Spinal cord (tissue), 10 donors: ENCODE results near the gene CKMT1B. TPM values are rescaled to one million over a fixed set of nuclear protein-coding genes. Genes with fewer than 3 reads are reported as not detected.
"Not testable (repeated sequence)": the region's sequence is repeated elsewhere in the genome, so short reads cannot be mapped to it uniquely, and the experiment has no call there.

Experiments
- DNase-seq, 6 donors: peaks; one replicate each; pipeline versions ENCODE4 v3.0.0 to v3.0.0-alpha.2; 2013 to 2015; ENCODE audit warnings: low spot score in 6 of 6, low read depth in 4 of 6
- H3K27ac ChIP-seq: one replicate; pipeline ENCODE4 v1.5.1; 2013; ENCODE audit warnings: low read depth, low read length, control low read depth
- H3K27me3 ChIP-seq: one replicate; pipeline ENCODE4 v1.6.1; 2013; ENCODE audit warnings: low read length; ENCODE audit not compliant: control insufficient read depth, insufficient read depth
- H3K36me3 ChIP-seq: one replicate; pipeline ENCODE4 v1.6.1; 2013; ENCODE audit warnings: low read length; ENCODE audit not compliant: control insufficient read depth, insufficient read depth
- H3K4me1 ChIP-seq: one replicate; pipeline ENCODE4 v1.6.1; 2013; ENCODE audit warnings: low read length; ENCODE audit not compliant: control insufficient read depth, insufficient read depth
- H3K4me3 ChIP-seq: one replicate; pipeline ENCODE4 v1.5.1; 2013; ENCODE audit warnings: low read depth, low read length, control low read depth
- H3K9me3 ChIP-seq: one replicate; pipeline ENCODE4 v1.6.1; 2013; ENCODE audit warnings: low read length; ENCODE audit not compliant: control insufficient read depth, insufficient read depth
- WGBS: methylation state at CpG from one replicate; pipeline ENCODE4 v1.1.5; 2013; ENCODE audit warnings: missing lambda C conversion rate; ENCODE audit not compliant: insufficient coverage; 5-methylcytosine and 5-hydroxymethylcytosine counted together
- polyA plus RNA-seq, 2 donors: library from polyadenylated mRNA; unstranded; fragments of 120-200 nt; gene quantifications; one replicate each; pipeline ENCODE4 v1.2.1, GENCODE V29; 2013; ENCODE audit not compliant: insufficient read length in 2 of 2
- small RNA-seq: library from RNA; depleted of rRNA; stranded (forward); fragments of <200 nt; gene quantifications from one replicate; pipeline ENCODE3, GENCODE V24; 2014; ENCODE audit warnings: low replicate concordance
- total RNA-seq, 2 donors: library from RNA; depleted of rRNA in 1 of 2; stranded (reverse); fragments of 120-200 nt in 1 of 2; fragments of >200 nt in 1 of 2; gene quantifications; one replicate each; pipeline versions ENCODE4 v1.2.3 to v1.2.4, GENCODE V29; 2013 to 2014
- donor health status: healthy.

CKMT1B gene
- total and polyA plus RNA-seq, 4 donors, result 12.8 to 120 (median 54.6) TPM

GRCh38 chr15:43625106-43625505 is 31.3 kb downstream of the CKMT1B start:
- Histone ChIP-seq H3K4me3 (no peak overlapping the region), H3K4me1 (no peaks in the 10 kb centered on the region), H3K27me3 (no peaks in the 10 kb centered on the region), H3K36me3 (no peaks in the 10 kb centered on the region), H3K27ac (no peak overlapping the region), H3K9me3 (no peaks in the 10 kb centered on the region)
- DNase-seq, result no peak
- 52% methylated on average over 3 of the region's 5 CpGs for WGBS

- not testable (repeated sequence) for DNase-seq, H3K36me3 ChIP-seq, H3K4me3 ChIP-seq, H3K9me3 ChIP-seq, H3K27ac ChIP-seq, H3K27me3 ChIP-seq, H3K4me1 ChIP-seq
Observed at GRCh38 chr15:43626937-43627336, 33.1 kb downstream of the CKMT1B start.

- WGBS, result 93% methylated on average over 6 of the region's 8 CpGs
- H3K9me3 ChIP-seq, H3K4me3 ChIP-seq, H3K4me1 ChIP-seq, DNase-seq, H3K27me3 ChIP-seq, H3K36me3 ChIP-seq, H3K27ac ChIP-seq: not testable (repeated sequence)
Observed at GRCh38 chr15:43638464-43639204, 44.8 kb downstream of the CKMT1B start.

Small RNA genes lying within 50 kb of the gene (small RNA-seq; reads per million reads assigned to genes)
- gene PDIA3P2 (not detected), gene RNU6-554P (not detected), gene RNU6-610P (not detected)

Other genes starting within 250 kb of the CKMT1B start
- gene ZSCAN29, start 223.0 kb upstream of the CKMT1B start, total RNA-seq, result 10 to 100 TPM; 28.5 to 29.1 TPM
- gene ZSCAN29, start 223.0 kb upstream of the CKMT1B start, polyA plus RNA-seq, result 10 to 100 TPM; 22.3 to 25.2 TPM
- gene TUBGCP4, start 222.9 kb upstream of the CKMT1B start, total RNA-seq, result 10 to 100 TPM; 12.6 to 22.0 TPM
- 10 to 100 TPM; 23.3 to 28.9 TPM for gene TUBGCP4, start 222.9 kb upstream of the CKMT1B start, polyA plus RNA-seq
- gene TP53BP1, start 100.9 kb upstream of the CKMT1B start, total RNA-seq, result 100 to 1,000 TPM in 1 of 2 donors, 10 to 100 TPM in 1; 96.0 to 109 TPM
- 10 to 100 TPM; 78.8 to 81.5 TPM for gene TP53BP1, start 100.9 kb upstream of the CKMT1B start, polyA plus RNA-seq
- 100 to 1,000 TPM in 1 of 2 donors, 10 to 100 TPM in 1; 71.6 to 148 TPM for gene MAP1A, start 76.4 kb upstream of the CKMT1B start, total RNA-seq
- gene MAP1A, start 76.4 kb upstream of the CKMT1B start, polyA plus RNA-seq, result 100 to 1,000 TPM; 189 to 230 TPM
- gene PPIP5K1, start 3.8 kb upstream of the CKMT1B start, total RNA-seq, result 10 to 100 TPM; 25.7 to 33.6 TPM
- gene PPIP5K1, start 3.8 kb upstream of the CKMT1B start, polyA plus RNA-seq, result 10 to 100 TPM; 28.0 to 43.3 TPM
- gene STRC, start 24.8 kb downstream of the CKMT1B start, total RNA-seq, result 1 to 10 TPM in 1 of 2 donors, under 1 TPM in 1; 0.59 to 1.5 TPM
- 1 to 10 TPM; 3.1 to 7.0 TPM for gene STRC, start 24.8 kb downstream of the CKMT1B start, polyA plus RNA-seq
- gene CATSPER2, start 54.8 kb downstream of the CKMT1B start, total RNA-seq, result 1 to 10 TPM; 2.6 to 5.1 TPM
- 10 to 100 TPM in 1 of 2 donors, 1 to 10 TPM in 1; 7.5 to 15.6 TPM for gene CATSPER2, start 54.8 kb downstream of the CKMT1B start, polyA plus RNA-seq
- gene CKMT1A, start 99.8 kb downstream of the CKMT1B start, total RNA-seq, result 10 to 100 TPM in 1 of 2 donors, 1 to 10 TPM in 1; 7.1 to 21.5 TPM
- 10 to 100 TPM; 48.9 to 54.7 TPM for gene CKMT1A, start 99.8 kb downstream of the CKMT1B start, polyA plus RNA-seq
- 100 to 1,000 TPM; 120 to 175 TPM for gene PDIA3, start 152.4 kb downstream of the CKMT1B start, total RNA-seq
- gene PDIA3, start 152.4 kb downstream of the CKMT1B start, polyA plus RNA-seq, result 100 to 1,000 TPM; 268 to 272 TPM
- 1 to 10 TPM; 2.8 to 6.2 TPM for gene ELL3, start 182.9 kb downstream of the CKMT1B start, total RNA-seq
- gene ELL3, start 182.9 kb downstream of the CKMT1B start, polyA plus RNA-seq, result 1 to 10 TPM; 2.9 to 3.6 TPM
- 100 to 1,000 TPM; 134 to 884 TPM for gene SERF2, start 198.3 kb downstream of the CKMT1B start, total RNA-seq
- 100 to 1,000 TPM; 506 to 536 TPM for gene SERF2, start 198.3 kb downstream of the CKMT1B start, polyA plus RNA-seq
- under 1 TPM in 1 of 2 donors, not detected in 1; 0.72 TPM for gene SERINC4, start 206.2 kb downstream of the CKMT1B start, total RNA-seq
- gene SERINC4, start 206.2 kb downstream of the CKMT1B start, polyA plus RNA-seq, result under 1 TPM in 1 of 2 donors, not detected in 1; 0.29 TPM
- 1 to 10 TPM; 5.1 to 5.4 TPM for gene HYPK, start 206.6 kb downstream of the CKMT1B start, total RNA-seq
- 1 to 10 TPM; 6.1 to 9.0 TPM for gene HYPK, start 206.6 kb downstream of the CKMT1B start, polyA plus RNA-seq
- 10 to 100 TPM; 25.6 to 43.7 TPM for gene MFAP1, start 230.7 kb downstream of the CKMT1B start, total RNA-seq
- 10 to 100 TPM; 41.2 to 43.6 TPM for gene MFAP1, start 230.7 kb downstream of the CKMT1B start, polyA plus RNA-seq
- 10 to 100 TPM; 10.7 to 10.8 TPM for gene WDR76, start 233.0 kb downstream of the CKMT1B start, total RNA-seq
- 10 to 100 TPM; 10.1 to 10.8 TPM for gene WDR76, start 233.0 kb downstream of the CKMT1B start, polyA plus RNA-seq